HepG2 (cell line): ENCODE measurements around the gene HDGF. TPM values are rescaled to one million over a fixed set of nuclear protein-coding genes. Genes with fewer than 3 reads are reported as not detected.

Experiments used
- ATAC-seq: fragments of 200-7000 bp; cut with Tn5 transposase; 3 replicates; pipeline ENCODE4 v1.9.1; 2020; ENCODE audit warnings: mild to moderate bottlenecking, moderate library complexity
- BruUV-seq: library from RNA; stranded (reverse); fragments of 400-500 nt; replicated peaks from 2 replicates; lab custom pipeline; 2021; lab: Mats Ljungman, UMichigan
- CTCF ChIA-PET: fragments of 300-600 bp; formaldehyde crosslinking; extraction: SDS; loops from one replicate; lab custom pipeline; 2021; ENCODE audit warnings: low total read pairs, inconsistent platforms, low intra/inter-chr PET ratio; lab: Yijun Ruan, JAX
- POLR2A ChIA-PET: fragments of 350-600 bp; sonication (Branson Sonifier 250); formaldehyde crosslinking; loops from one replicate; lab custom pipeline; 2020; ENCODE audit warnings: antibody characterized with exemption, inconsistent platforms; lab: Yijun Ruan, JAX
- DNase-seq: peaks from one replicate; pipeline ENCODE4 v3.0.0-alpha.2; 2015; ENCODE audit warnings: low spot score
- FAIRE-seq: peaks from 3 replicates; lab custom pipeline; 2011; peaks lifted over from hg19 to GRCh38; lab: Jason Lieb, UNC
- H2AFZ ChIP-seq: one replicate; pipeline ENCODE4 v1.6.1; 2011; ENCODE audit warnings: low read length, inconsistent platforms
- H3K27ac ChIP-seq: fragments of 300-600 bp; 3 replicates; pipeline ENCODE4 v1.8.0; 2011; ENCODE audit warnings: mixed run types, mild to moderate bottlenecking, mixed read lengths, low read length, inconsistent platforms; ENCODE audit not compliant: insufficient read depth; ENCODE audit errors: extremely low read length
- H3K27me3 ChIP-seq, 2 experiments: fragments of 200-600 bp in 1 of 2; 2 replicates in 1 of 2; 3 replicates in 1 of 2; pipeline versions ENCODE4 v1.6.0 to v1.8.0; 2011; ENCODE audit warnings: low read length in 2 of 2, mild to moderate bottlenecking in 2 of 2, moderate library complexity in 2 of 2, inconsistent platforms in 1 of 2; ENCODE audit not compliant: insufficient read depth in 2 of 2, control insufficient read depth in 1 of 2
- H3K36me3 ChIP-seq, 2 experiments: fragments of 200-600 bp in 1 of 2; replicated peaks in 1 of 2; 2 replicates in 1 of 2; 3 replicates in 1 of 2; pipeline versions ENCODE4 v1.5.1 to v1.8.0; 2011; ENCODE audit warnings: low read length in 2 of 2, inconsistent platforms in 1 of 2; ENCODE audit not compliant: insufficient read depth in 2 of 2, control insufficient read depth in 1 of 2
- H3K4me1 ChIP-seq: 2 replicates; pipeline ENCODE4 v1.5.1; 2012; ENCODE audit warnings: low read length, inconsistent platforms; ENCODE audit not compliant: insufficient read depth
- H3K4me2 ChIP-seq: 2 replicates; pipeline ENCODE4 v1.6.0; 2011; ENCODE audit warnings: low read depth, low read length, inconsistent platforms
- H3K4me3 ChIP-seq, 3 experiments: fragments of 200-600 bp in 1 of 3; sonication (generic), shearing (Covaris generic) in 1 of 3; replicated peaks in 1 of 3; 2 replicates each; pipeline ENCODE4 v1.5.1; 2011 to 2016; ENCODE audit warnings: low read length in 3 of 3, inconsistent platforms in 2 of 3, low read depth in 2 of 3, mild to moderate bottlenecking in 2 of 3, control low read depth in 1 of 3, mixed read lengths in 1 of 3; ENCODE audit not compliant: insufficient read depth in 1 of 3
- H3K79me2 ChIP-seq: one replicate; pipeline ENCODE4 v1.6.1; 2011; ENCODE audit warnings: low read length, inconsistent platforms; ENCODE audit not compliant: insufficient read depth
- H3K9ac ChIP-seq: 2 replicates; pipeline ENCODE4 v1.6.0; 2011; ENCODE audit warnings: mild to moderate bottlenecking, low read depth, low read length, inconsistent platforms; ENCODE audit not compliant: insufficient read depth
- H3K9me3 ChIP-seq: 2 replicates; pipeline ENCODE4 v1.5.1; 2012; ENCODE audit warnings: mild to moderate bottlenecking, low read length
- H4K20me1 ChIP-seq: 2 replicates; pipeline ENCODE4 v1.6.0; 2011; ENCODE audit warnings: inconsistent platforms, mild to moderate bottlenecking, low read length, moderate library complexity; ENCODE audit not compliant: insufficient read depth
- BRD4 ChIP-seq: sonication (generic); formaldehyde crosslinking; IDR thresholded peaks from 2 replicates; pipeline ENCODE4 v1.4.0; 2020; ENCODE audit warnings: missing genetic modification reagents
- CTCF ChIP-seq: sonication (generic); formaldehyde crosslinking; IDR thresholded peaks from 2 replicates; pipeline ENCODE4 v1.5.0; 2020; ENCODE audit warnings: mild to moderate bottlenecking, missing genetic modification reagents, moderate library complexity
- ETV5 ChIP-seq: IDR thresholded peaks from 2 replicates; pipeline ENCODE4 v1.6.1; 2018; ENCODE audit warnings: missing biosample characterization, missing genetic modification reagents, inconsistent platforms, borderline replicate concordance
- FOXA3 ChIP-seq: IDR thresholded peaks from 2 replicates; pipeline ENCODE4 v1.6.1; 2016; ENCODE audit warnings: missing genetic modification reagents, missing compliant biosample characterization
- HDAC1 ChIP-seq: sonication (generic); formaldehyde crosslinking; IDR thresholded peaks from 2 replicates; pipeline ENCODE4 v1.5.1; 2020; ENCODE audit warnings: mild to moderate bottlenecking, missing genetic modification reagents
- KAT8 ChIP-seq: IDR thresholded peaks from 2 replicates; pipeline ENCODE4 v1.6.1; 2016; ENCODE audit warnings: missing genetic modification reagents, missing compliant biosample characterization
- NCOA1 ChIP-seq: sonication (generic); formaldehyde crosslinking; IDR thresholded peaks from 2 replicates; pipeline ENCODE4 v1.9.0; 2021; ENCODE audit warnings: missing genetic modification reagents
- PHF21A ChIP-seq: sonication (generic); formaldehyde crosslinking; IDR thresholded peaks from 2 replicates; pipeline ENCODE4 v1.5.0; 2020; ENCODE audit warnings: mild to moderate bottlenecking, missing genetic modification reagents
- RXRB ChIP-seq: IDR thresholded peaks from 2 replicates; pipeline ENCODE4 v1.6.1; 2016; ENCODE audit warnings: borderline replicate concordance, missing genetic modification reagents, missing compliant biosample characterization
- ZBTB43 ChIP-seq: sonication (generic); formaldehyde crosslinking; conservative IDR thresholded peaks from 2 replicates; pipeline ENCODE4 v1.4.0; 2020; ENCODE audit warnings: missing genetic modification reagents
- ZBTB7A ChIP-seq: sonication (generic); formaldehyde crosslinking; IDR thresholded peaks from 2 replicates; pipeline ENCODE4 v1.8.0; 2022; ENCODE audit warnings: mild to moderate bottlenecking, missing genetic modification reagents
- ZC3H4 ChIP-seq: sonication (generic); formaldehyde crosslinking; IDR thresholded peaks from 2 replicates; pipeline ENCODE4 v1.4.0; 2020; ENCODE audit warnings: missing genetic modification reagents, borderline replicate concordance
- WGBS: methylation state at CpG from one replicate; pipeline ENCODE4 v1.1.6; 2017; ENCODE audit warnings: low lambda C conversion rate; 5-methylcytosine and 5-hydroxymethylcytosine counted together
- in situ Hi-C: cut with HindIII; loops from 2 replicates; pipeline ENCODE4 v1.10.0; 2017; ENCODE audit warnings: low pct_unique_long_range_greater_than_20kb; ENCODE audit not compliant: extremely low pct_ligation_motif_present
- intact Hi-C: fragments of 100-400 bp; cut with micrococcal nuclease; formaldehyde crosslinking; loops from one replicate; pipeline ENCODE4 v1.10.0; 2022; ENCODE audit not compliant: unreplicated experiment
- polyA plus RNA-seq, 8 experiments: library from polyadenylated mRNA; depleted of rRNA in 3 of 8; stranded (reverse) in 7 of 8; unstranded in 1 of 8; fragments of >200 nt; fragmentation: Illumina TruSeq in 4 of 8; extraction: Trizol in 4 of 8; gene quantifications; 2 replicates each; pipeline versions ENCODE4 v1.2.1 to v1.2.3, GENCODE V29; 2011 to 2016; ENCODE audit warnings: low read depth in 4 of 8, missing spikeins in 1 of 8, mixed read lengths in 1 of 8; ENCODE audit not compliant: insufficient read depth in 1 of 8
- total RNA-seq, 5 experiments: library from RNA; depleted of rRNA; stranded (reverse); fragments of >200 nt; fragmentation: Illumina TruSeq; extraction: Trizol; gene quantifications; 2 replicates each; pipeline ENCODE4 v1.2.3, GENCODE V29; 2016; ENCODE audit warnings: low read depth in 1 of 5
- TF ChIP-seq, protein P1 (sequence below): sonication (generic); formaldehyde crosslinking; IDR thresholded peaks from 2 replicates; pipeline ENCODE4 v1.8.1; 2023; ENCODE audit warnings: mild to moderate bottlenecking, moderate library complexity, missing genetic modification reagents
- TF ChIP-seq, protein P2 (sequence below): IDR thresholded peaks from 2 replicates; pipeline ENCODE4 v1.4.0; 2020; ENCODE audit warnings: mild to moderate bottlenecking, missing genetic modification reagents
- TF ChIP-seq, protein P3 (sequence below): sonication (generic); formaldehyde crosslinking; IDR thresholded peaks from 2 replicates; pipeline ENCODE4 v1.8.1; 2023; ENCODE audit warnings: mild to moderate bottlenecking, missing genetic modification reagents

HDGF gene
- total and polyA plus RNA-seq, 2 of the 13 experiments (the other 11 are each of a cell fraction or from before 2014, with no cell fraction given): 156 to 196 TPM

- H4K20me1 ChIP-seq: no peaks in the 10 kb centered on the region
- H3K4me1 ChIP-seq: peaks cover 39% of the 10 kb centered on the region
- H3K27ac ChIP-seq: peak overlapping the region; percentile 64
- no peaks in the 10 kb centered on the region for H3K9me3 ChIP-seq
- WGBS: 11% methylated on average over 7 of the region's 7 CpGs
- FAIRE-seq (peak; percentile 84), ATAC-seq (peak; percentile 91), DNase-seq (peak; percentile 79)
- intact Hi-C loops (loop anchor here (10.0 kb wide), 1 partner anchor 69 kb away; the partner anchor contains the start of gene NTRK1), in situ Hi-C loops (loop anchor here (5.0 kb wide), 1 partner anchor 67 kb away; the partner anchor contains the start of gene NTRK1)
- H3K36me3 ChIP-seq: peaks cover 39 to 74% of the 10 kb centered on the region in 2 experiments
- H3K9ac ChIP-seq: no peak overlapping the region
- H3K4me2 ChIP-seq: peak overlapping the region; percentile 30; the same call in 1 of the 2 replicates
- POLR2A ChIA-PET: interaction anchor here (1.6 kb wide), 1 partner anchor 29 kb away, joined by 5 read pairs; the partner anchor contains the start of gene PRCC
- no TSS peak for BruUV-seq
- no peak overlapping the region for H3K4me3 ChIP-seq
- H3K27me3 ChIP-seq: no peaks in the 10 kb centered on the region
- H2AFZ ChIP-seq: no peak overlapping the region
- CTCF ChIA-PET: interaction anchor here (1.9 kb wide), 1 partner anchor 70 kb away, joined by 6 read pairs; no protein-coding TSS in a partner anchor
- H3K79me2 ChIP-seq: no peaks in the 10 kb centered on the region
- peak; percentile 45; the same call in 1 of the 2 replicates for TF ChIP-seq FOXA3 (CRISPR knock-in tag)
- TF ChIP-seq, protein P1, sequence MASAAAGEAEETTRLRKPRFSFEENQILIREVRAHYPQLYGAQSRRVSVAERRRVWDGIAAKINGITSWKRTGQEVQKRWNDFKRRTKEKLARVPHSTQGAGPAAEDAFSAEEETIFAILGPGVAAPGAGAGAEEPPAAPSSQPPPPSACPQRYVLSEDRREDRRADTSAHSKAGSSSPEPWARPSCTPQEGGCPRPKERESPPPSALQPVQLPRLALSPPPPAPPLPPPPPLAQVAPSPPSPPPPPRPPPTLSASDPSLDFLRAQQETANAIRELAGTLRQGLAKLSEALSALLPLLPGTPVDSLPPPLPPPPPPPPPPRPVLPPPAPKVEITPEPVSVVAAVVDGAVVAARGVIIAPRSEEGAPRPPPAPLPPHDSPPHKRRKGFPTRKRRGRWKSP (CRISPR knock-in tag): 0 out of 2 replicates have a peak, but pooled peaks have one; percentile 27
- TF ChIP-seq, protein P2, sequence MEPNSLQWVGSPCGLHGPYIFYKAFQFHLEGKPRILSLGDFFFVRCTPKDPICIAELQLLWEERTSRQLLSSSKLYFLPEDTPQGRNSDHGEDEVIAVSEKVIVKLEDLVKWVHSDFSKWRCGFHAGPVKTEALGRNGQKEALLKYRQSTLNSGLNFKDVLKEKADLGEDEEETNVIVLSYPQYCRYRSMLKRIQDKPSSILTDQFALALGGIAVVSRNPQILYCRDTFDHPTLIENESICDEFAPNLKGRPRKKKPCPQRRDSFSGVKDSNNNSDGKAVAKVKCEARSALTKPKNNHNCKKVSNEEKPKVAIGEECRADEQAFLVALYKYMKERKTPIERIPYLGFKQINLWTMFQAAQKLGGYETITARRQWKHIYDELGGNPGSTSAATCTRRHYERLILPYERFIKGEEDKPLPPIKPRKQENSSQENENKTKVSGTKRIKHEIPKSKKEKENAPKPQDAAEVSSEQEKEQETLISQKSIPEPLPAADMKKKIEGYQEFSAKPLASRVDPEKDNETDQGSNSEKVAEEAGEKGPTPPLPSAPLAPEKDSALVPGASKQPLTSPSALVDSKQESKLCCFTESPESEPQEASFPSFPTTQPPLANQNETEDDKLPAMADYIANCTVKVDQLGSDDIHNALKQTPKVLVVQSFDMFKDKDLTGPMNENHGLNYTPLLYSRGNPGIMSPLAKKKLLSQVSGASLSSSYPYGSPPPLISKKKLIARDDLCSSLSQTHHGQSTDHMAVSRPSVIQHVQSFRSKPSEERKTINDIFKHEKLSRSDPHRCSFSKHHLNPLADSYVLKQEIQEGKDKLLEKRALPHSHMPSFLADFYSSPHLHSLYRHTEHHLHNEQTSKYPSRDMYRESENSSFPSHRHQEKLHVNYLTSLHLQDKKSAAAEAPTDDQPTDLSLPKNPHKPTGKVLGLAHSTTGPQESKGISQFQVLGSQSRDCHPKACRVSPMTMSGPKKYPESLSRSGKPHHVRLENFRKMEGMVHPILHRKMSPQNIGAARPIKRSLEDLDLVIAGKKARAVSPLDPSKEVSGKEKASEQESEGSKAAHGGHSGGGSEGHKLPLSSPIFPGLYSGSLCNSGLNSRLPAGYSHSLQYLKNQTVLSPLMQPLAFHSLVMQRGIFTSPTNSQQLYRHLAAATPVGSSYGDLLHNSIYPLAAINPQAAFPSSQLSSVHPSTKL (CRISPR knock-in tag): peak; percentile 63
- TF ChIP-seq ZBTB7A: no peak
- TF ChIP-seq ETV5 (CRISPR knock-in tag): peak; percentile 53; the same call in 1 of the 2 replicates
- peak; percentile 31; the same call in 1 of the 2 replicates for TF ChIP-seq RXRB (CRISPR knock-in tag)
- no peak for TF ChIP-seq CTCF (CRISPR knock-in tag)
- 0 out of 2 replicates have a peak, but pooled peaks have one; percentile 17 for TF ChIP-seq KAT8
- TF ChIP-seq, protein P3, sequence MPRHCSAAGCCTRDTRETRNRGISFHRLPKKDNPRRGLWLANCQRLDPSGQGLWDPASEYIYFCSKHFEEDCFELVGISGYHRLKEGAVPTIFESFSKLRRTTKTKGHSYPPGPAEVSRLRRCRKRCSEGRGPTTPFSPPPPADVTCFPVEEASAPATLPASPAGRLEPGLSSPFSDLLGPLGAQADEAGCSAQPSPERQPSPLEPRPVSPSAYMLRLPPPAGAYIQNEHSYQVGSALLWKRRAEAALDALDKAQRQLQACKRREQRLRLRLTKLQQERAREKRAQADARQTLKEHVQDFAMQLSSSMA (CRISPR knock-in tag): no peak
- TF ChIP-seq BRD4 (CRISPR knock-in tag): no peak
- peak; percentile 45; the same call in 1 of the 2 replicates for TF ChIP-seq HDAC1 (CRISPR knock-in tag)
- TF ChIP-seq ZC3H4 (CRISPR knock-in tag): no peak
- peak; percentile 56; the same call in 1 of the 2 replicates for TF ChIP-seq PHF21A (CRISPR knock-in tag)
- no peak for TF ChIP-seq NCOA1
- TF ChIP-seq ZBTB43: no peak
These were observed 44.3 kb upstream of the HDGF start for GRCh38 chr1:156795787-156796186.
